Brain microvascular endothelial cell (primary cell): ENCODE data around the gene DYNLL2.
"Not testable (repeated sequence)": the region's sequence is repeated elsewhere in the genome, so short reads cannot be mapped to it uniquely, and the experiment has no call there.

Experiments used
- DNase-seq: peaks from one replicate; pipeline ENCODE4 v3.0.0-alpha.2; 2020
- H3K27ac ChIP-seq: fragments of 250-450 bp; sonication (Bioruptor Pico); 2 replicates; pipeline ENCODE4 v1.5.1; 2020; ENCODE audit warnings: mild to moderate bottlenecking, moderate library complexity
- H3K27me3 ChIP-seq: fragments of 250-450 bp; sonication (Bioruptor Pico); replicated peaks from 2 replicates; pipeline ENCODE4 v1.5.1; 2020; ENCODE audit warnings: mild to moderate bottlenecking
- H3K36me3 ChIP-seq: fragments of 250-450 bp; sonication (Bioruptor Pico); replicated peaks from 2 replicates; pipeline ENCODE4 v1.5.1; 2020; ENCODE audit warnings: mild to moderate bottlenecking
- H3K4me3 ChIP-seq: 2 replicates; pipeline ENCODE4 v1.5.1; 2011; ENCODE audit warnings: low read depth, mild to moderate bottlenecking, control low read depth, low read length, moderate library complexity
- in situ Hi-C: cut with HindIII; loops from 2 replicates; pipeline ENCODE4 v1.10.0; 2017; ENCODE audit warnings: low sequenced_read_pairs, low pct_ligation_motif_present
- TF ChIP-seq, protein P1 (sequence below): IDR thresholded peaks from 2 replicates; pipeline ENCODE4 v1.5.1; 2011; ENCODE audit warnings: low read depth, mild to moderate bottlenecking, moderate library complexity, low read length, control low read depth, inconsistent platforms; ENCODE audit errors: missing control alignments

The DYNLL2 gene

DNA sequence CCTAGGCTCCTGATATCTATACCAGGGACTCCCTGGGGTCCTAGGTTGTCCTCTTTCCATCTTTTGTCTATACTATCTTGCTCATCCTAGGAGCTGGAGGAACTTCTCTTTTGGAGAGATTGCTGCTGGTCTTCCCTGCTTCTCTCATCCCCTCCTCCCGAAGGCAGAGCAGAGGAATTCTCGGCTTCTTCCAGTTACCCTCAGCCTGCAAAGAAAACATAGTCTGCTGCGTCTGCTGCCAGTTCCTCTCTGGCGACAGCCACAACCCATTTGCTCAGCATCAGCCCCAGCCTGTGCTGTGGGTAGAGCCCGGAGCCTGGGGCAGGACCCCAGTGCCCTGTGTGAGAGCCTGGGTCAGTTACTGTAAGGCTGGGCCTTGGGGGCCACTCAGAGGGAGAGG lies 21.5 kb upstream of the DYNLL2 start:
- TF ChIP-seq, protein P1, sequence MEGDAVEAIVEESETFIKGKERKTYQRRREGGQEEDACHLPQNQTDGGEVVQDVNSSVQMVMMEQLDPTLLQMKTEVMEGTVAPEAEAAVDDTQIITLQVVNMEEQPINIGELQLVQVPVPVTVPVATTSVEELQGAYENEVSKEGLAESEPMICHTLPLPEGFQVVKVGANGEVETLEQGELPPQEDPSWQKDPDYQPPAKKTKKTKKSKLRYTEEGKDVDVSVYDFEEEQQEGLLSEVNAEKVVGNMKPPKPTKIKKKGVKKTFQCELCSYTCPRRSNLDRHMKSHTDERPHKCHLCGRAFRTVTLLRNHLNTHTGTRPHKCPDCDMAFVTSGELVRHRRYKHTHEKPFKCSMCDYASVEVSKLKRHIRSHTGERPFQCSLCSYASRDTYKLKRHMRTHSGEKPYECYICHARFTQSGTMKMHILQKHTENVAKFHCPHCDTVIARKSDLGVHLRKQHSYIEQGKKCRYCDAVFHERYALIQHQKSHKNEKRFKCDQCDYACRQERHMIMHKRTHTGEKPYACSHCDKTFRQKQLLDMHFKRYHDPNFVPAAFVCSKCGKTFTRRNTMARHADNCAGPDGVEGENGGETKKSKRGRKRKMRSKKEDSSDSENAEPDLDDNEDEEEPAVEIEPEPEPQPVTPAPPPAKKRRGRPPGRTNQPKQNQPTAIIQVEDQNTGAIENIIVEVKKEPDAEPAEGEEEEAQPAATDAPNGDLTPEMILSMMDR, result no peak
- Histone ChIP-seq H3K36me3 (no peaks in the 10 kb centered on the region), H3K27me3 (no peaks in the 10 kb centered on the region), H3K4me3 (no peak overlapping the region), H3K27ac (no peak overlapping the region)
- in situ Hi-C loops, result no loop called here
- DNase-seq, result no peak

DNA sequence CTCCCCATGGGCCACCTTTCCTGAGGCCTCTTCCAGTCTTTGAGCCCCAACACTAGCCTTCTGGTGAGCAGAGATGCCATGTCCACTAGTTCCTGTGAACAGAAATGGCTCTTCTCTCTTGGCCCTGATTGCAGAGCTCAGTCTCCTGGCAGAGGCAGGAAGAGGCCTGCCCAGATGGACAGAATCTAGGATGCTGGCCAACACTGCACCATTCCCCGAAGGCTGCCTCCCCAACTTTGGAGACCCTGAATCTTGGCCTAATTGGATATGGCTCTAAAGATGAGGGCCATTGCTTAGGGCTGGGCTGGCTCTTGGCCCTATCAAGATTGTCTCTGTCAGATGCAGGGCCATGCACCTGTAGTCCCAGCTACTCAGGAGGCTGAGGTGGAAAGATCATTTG lies 18.0 kb upstream of the DYNLL2 start:
- in situ Hi-C loops, result no loop called here
- Histone ChIP-seq H3K4me3 (no peak overlapping the region), H3K36me3 (no peaks in the 10 kb centered on the region), H3K27ac (no peak overlapping the region), H3K27me3 (no peaks in the 10 kb centered on the region)
- DNase-seq, result no peak
- TF ChIP-seq, protein P1, result no peak

DNA sequence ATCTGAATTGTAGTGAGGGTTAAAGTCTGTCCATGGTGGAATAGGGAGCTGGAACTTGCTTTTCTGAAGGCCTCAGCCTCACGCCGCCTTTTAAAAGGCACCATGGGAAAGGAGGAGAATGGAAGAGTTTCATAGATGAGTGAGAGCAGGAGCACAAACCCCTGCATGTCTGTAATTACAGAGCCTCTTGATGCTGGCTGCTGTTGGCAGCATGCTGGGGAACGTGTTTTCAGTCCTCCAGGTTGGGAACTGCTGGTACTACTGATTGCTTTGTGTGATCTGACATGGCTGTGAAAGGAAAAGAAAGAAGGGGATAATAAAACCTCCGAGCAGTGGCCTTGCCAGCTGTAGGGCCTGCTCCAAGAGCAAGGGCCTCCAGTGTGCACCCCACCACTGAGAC lies 16.8 kb upstream of the DYNLL2 start:
- in situ Hi-C loops, result no loop called here
- TF ChIP-seq, protein P1, result no peak
- no peak overlapping the region for H3K27ac ChIP-seq
- no peaks in the 10 kb centered on the region for H3K36me3 ChIP-seq
- no peak for DNase-seq
- H3K4me3 ChIP-seq, result no peak overlapping the region
- H3K27me3 ChIP-seq, result peaks cover 2% of the 10 kb centered on the region

DNA sequence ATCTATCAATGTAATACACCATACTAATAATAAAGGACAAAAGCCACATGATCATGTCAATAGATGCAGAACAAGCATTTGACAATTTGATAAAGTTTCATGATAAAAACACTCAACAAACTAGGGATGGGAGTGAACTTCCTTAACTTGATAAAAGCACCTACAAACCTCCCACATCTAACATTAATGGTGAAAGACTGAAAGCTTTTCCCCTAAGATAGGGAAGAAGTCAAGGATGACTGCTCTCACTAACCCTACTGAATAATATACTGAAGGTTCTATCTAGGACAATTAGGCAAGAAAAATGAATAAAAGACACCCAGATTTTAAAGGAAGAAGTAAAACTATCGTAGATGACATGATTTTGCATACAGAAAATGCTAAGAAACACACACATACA lies 10.4 kb upstream of the DYNLL2 start:
- in situ Hi-C loops, result no loop called here
- TF ChIP-seq, protein P1, result no peak

DNA sequence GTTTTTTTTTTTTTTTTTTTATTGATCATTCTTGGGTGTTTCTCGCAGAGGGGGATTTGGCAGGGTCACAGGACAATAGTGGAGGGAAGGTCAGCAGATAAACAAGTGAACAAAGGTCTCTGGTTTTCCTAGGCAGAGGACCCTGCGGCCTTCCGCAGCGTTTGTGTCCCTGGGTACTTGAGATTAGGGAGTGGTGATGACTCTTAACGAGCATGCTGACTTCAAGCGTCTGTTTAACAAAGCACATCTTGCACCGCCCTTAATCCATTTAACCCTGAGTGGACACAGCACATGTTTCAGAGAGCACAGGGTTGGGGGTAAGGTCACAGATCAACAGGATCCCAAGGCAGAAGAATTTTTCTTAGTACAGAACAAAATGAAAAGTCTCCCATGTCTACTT lies 10.0 kb upstream of the DYNLL2 start:
- H3K27ac ChIP-seq, H3K4me3 ChIP-seq, H3K27me3 ChIP-seq, DNase-seq, in situ Hi-C loops, H3K36me3 ChIP-seq: not testable (repeated sequence)

More for the DNA sequence above, 10.4 kb upstream of the DYNLL2 start:
- Histone ChIP-seq H3K4me3 (no peak overlapping the region), H3K27me3 (peaks cover 3% of the 10 kb centered on the region), H3K36me3 (no peaks in the 10 kb centered on the region), H3K27ac (no peak overlapping the region)
- no peak for DNase-seq

DNA sequence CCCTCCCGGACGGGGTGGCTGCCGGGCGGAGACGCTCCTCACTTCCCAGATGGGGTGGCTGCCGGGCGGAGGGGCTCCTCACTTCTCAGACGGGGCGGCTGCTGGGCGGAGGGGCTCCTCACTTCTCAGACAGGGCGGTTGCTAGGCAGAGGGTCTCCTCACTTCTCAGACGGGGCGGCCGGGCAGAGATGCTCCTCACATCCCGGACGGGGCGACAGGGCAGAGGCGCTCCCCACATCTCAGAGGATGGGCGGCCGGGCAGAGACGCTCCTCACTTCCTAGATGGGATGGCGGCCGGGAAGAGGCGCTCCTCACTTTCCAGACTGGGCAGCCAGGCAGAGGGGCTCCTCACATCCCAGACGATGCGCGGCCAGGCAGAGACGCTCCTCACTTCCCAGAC lies 8.8 kb upstream of the DYNLL2 start:
- H3K4me3 ChIP-seq, in situ Hi-C loops, H3K27me3 ChIP-seq, H3K27ac ChIP-seq, DNase-seq, H3K36me3 ChIP-seq: not testable (repeated sequence)

DNA sequence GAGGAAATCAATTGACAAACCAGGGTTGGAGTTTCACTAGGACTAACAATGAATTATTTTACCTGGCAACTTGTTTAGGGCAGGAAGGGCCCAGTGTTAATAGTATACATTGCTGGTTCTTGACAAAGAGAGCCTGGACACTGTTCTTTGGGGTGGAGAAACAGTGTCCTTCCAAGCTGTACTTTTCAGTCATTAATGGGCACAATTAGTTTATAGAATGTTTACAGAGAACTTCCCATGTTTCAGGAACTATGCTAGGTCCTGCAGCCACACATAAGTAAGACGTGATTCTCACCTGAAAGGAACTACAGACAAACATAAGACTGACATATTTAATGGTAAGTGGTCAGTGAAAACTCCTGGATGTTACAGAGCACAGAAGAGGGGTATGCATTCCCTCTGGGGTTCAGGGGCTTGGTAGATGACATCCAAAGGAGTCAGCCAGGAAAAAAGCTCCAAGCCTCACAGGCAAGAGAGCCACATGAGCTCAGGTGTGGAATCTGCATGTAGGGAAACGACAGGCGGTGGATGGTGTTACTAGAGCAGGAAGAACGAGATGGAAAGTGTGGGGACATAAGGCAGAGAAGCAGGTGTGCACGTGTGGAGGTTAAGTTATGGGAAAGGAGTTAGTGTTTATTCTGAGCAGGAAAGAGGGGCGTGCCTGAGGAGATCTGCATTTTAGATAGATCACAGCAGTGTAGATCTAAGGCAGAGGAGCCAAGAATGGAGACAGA lies 3.8 kb upstream of the DYNLL2 start:
- no peak for DNase-seq
- no peaks in the 10 kb centered on the region for H3K27me3 ChIP-seq
- H3K27ac ChIP-seq, result no peak overlapping the region
- in situ Hi-C loops, result no loop called here
- no peaks in the 10 kb centered on the region for H3K36me3 ChIP-seq
- TF ChIP-seq, protein P1, result no peak
- no peak overlapping the region for H3K4me3 ChIP-seq
